ENCODE results near the gene EVA1C.
"Not testable (repeated sequence)": the region's sequence is repeated elsewhere in the genome, so short reads cannot be mapped to it uniquely, and the experiment has no call there.

The EVA1C gene

DNA sequence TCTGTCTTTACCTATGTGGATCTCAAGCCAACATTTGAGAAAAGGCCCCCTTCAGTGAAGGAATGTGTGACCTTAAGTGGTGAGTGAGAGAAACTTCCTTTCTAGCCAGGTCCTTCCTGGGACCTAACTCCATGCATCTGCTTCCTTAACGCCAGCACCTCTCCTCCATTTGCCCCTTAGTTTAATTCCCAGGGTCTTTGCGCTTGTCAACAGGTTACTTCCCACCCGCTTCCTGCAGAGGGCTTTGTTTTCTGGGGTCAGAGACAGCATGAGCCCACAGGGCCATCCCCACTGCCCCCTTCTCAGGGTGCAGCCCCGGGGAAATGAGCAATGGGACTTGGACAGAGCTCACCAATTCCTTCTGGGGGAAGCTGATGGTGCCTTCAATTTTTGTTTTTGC is 54.8 kb downstream of the EVA1C start:
- DNase-seq: no peak

DNA sequence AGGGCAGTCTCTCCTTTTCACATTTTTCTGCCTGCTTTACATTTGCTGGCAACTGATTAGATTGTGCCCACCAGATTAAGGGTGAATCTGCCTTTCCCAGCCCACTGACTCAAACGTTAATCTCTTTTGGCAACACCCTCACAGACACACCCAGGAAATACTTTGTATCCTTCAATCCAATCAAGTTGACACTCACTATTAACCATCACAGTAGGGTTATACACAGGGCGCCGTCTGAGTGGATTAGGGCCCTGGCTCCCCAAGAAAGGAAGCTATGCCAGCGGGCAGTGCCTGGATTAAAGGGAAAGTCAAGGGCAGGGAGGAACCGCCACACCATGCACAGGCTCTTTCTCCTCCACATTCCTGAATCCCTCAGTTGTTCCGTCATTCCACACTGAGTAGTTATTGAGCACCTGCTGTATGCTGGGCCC is 56.2 kb downstream of the EVA1C start:
- DNase-seq: no peak

DNA sequence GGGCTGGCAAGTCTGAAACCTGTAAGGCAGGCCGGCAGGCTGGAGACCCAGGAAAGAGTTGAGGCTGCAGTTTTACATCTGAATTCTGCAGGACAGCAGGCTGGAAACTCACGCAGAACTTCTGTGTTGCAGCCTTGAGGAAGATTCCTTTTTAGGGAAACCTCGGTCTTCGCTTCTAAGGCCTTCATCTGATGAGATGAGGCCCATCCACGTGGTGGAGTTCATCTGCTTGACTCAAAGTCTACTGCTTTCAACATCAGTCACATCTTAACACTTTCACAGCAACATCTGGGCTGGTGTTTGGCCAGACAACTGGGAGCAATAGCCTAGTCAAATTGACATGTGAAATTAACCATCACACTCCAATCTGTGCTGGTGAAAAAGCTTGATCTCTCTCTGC is 57.1 kb downstream of the EVA1C start:
- DNase-seq: no peak

DNA sequence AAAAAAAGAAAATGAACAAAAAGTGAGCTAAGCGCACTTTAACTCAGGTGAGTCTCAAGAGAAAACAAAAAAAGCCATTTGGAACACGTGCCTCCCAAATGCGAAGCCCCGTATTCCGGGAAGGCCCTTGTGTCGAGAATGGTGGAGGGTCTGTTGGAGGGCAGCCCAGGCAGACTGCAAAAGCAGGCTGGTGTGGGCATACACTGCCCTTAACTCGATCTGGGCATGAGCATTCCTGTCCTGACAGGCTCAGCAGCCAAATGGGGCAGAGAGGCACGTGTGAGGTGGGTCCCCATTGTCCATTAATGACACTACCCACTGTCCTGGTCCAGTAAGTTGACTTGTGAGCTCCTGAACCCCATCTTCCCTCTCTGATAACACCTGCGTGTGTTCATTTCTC is 57.7 kb downstream of the EVA1C start:
- no peak for DNase-seq

DNA sequence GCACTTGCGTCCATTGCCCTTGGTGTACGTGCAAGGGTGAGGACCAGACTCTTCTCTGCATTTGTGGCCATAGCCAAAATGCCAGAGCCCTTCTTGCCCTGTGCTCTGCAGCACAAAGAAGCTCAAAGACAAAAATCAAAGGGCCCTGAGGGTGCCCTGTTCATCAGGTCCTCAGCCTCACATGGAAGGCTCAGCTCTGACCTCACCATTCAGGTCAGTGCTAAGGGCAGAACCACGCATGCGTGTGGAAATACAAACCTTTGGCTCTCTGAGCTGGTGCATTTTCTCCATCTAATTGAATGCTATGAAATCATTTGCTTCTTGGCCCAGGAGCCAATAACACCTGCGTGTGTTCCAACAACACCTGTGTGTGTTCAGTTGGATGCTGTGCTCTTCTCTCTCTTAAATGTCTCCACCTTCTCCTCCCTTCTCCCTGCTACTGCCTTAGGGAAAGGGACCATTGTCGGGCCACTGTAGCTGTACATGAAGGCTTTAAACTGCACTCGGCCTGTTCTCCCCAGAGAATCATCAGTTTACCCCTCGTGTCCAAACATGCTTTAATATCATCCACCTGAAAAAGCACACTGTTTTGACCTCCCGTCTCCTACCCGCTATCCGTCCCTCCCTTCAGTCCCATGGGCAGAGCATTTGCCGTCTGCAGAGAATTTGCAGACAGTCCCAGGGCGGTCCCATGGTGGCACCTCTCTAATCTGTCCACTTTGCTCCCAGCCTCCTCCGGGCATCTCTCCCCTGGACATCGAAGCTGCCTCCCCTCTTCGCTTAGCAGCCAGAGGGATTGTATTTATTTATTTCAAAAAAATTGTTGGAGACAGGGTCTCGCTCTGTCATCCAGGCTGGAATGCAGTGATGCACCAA is 60.6 kb downstream of the EVA1C start:
- no peak for DNase-seq

DNA sequence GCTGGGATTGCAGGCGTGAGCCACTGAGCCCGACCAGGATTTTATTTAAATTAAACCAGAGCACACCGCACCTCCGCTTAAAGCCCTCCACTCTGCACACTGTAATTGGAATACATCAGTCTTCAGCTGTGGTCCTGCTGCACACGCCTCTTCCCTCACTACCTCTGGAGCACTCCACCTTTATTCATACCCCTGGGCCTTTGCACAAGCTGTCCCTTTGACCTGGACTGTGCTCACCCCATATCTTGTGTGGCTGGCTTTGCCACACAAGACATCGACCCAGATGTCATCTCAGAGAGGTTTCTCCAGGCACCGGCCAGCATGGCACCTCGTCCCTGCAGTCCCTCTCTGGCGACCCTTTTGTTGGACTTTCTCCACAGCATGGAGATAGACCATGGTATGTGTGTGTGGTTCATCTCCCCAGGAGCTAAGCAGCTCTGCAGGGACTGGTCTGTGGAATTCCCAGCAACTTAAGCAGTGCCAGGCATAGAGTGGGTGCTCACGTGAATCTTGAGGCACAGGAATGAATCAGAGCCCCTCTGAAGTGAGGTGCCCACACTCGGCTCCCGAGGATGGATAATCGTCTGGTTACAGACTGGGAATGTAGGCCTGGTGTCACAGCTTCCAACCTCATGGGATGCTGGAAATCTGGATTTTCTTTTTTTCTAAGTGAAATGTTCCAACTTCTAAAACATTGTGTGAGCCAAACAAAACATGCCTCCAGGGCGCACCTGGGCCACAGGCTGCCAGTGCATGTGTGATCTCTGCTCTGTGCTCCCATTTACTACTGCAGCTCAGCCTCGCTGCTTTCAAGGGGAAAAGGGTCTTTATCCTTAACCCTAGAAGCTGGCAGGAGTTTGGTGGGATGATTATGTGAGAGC is 61.9 kb downstream of the EVA1C start:
- DNase-seq: no peak

DNA sequence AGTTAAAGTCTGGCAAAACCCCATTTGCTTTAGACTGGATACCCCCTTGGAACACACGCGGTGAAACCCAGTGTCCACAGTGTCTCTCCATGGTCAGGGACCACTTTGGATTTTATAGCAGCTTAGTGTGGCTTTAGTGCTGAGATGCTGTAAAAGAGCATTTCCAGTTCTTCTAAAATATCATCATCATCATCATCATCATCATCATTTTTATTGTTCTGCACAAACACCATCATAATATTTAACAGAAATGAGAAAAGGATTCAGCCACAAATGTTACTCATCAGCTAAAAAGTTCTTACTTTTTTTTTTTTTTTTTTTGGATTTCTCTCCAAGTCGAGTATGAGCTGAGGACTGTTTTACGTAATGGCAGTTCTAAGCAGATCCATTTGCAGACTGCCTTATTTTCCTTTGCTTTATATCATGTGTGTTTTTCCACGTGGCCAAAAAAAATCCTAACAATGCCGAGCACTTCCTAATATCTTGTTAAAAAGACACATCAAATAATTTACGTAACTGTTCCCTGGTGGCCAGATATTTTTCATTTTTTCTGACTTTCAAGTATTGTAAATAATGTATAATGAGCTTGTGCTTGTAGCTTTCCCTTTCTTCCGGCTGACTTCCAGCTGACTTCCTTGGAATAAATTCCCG is 62.8 kb downstream of the EVA1C start:
- DNase-seq: no peak

DNA sequence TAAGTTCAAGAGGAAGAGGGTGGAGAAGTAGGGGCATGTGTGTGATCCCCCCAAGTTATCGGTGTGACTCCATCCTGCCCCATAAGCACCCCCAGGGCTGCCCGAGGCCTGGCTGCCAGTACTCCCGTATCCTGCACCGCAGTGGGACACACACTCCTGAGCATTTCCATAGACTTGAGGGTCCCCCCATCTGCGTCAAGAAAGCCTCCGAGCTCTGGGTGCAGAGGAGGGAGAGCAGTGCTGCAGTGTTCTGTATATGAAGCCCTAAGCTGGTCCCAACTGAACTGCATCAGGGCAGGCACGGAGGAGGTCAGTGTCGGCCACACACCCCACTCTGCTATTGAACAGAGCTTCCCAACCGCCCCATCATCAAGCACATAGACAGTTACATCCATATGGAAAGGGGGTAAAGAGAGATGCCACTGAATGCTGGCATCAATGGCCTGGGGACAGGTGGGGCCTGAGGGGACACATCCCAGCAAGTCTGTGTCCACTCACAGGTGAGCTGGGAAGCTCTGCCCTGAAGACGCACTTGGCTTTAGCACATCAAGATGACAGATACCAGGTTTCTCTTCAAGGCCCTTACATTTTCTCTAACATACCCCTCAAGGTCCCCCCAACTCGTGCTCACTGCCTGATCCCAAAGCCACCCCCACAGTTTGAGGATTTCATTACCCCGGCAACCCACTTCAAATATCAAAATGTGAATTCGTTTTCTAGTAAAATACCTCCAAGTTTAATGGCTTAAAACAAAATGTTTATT is 64.3 kb downstream of the EVA1C start:
- DNase-seq: no peak

DNA sequence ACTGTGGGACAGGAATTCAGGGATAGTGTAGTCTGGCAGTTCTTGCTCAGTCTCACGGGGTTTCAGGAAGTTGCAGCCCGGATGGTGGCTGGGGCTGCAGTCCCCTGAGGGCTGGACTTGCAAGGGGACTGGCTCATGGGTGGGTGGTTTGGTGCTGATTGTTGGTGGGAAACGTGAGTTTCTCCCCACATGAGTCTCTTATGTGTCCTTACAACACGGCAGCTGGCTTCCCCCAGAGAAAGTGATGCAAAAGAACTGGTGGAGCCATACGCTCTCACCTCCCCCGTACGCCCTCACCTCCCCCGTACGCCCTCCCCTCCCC is 64.9 kb downstream of the EVA1C start:
- no peak for DNase-seq

DNA sequence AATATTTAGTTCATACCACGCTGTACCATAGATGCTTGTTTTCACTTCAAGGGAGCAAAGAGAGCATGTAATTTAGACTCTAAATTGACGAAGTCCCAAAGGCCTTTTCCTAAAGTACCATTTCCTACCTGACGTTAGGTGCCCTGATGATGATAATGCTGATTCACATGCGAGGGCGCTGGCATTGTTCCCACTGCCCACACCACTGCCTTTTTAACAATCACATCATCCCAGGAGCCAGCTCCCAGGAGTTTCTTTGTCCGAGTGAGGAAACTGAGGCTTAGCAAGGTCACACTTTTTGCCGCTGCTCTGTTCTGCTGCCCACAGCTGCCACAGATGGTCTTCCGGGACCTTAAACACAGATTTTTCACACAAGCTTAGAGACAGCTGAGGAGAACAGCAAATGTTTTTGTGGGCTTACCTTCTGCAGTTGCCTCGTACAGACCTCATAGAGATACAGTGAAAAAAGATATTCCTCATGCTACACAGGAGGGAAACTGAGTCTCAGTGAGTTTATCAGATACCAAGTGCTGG is 69.4 kb downstream of the EVA1C start:
- no peak for DNase-seq

DNA sequence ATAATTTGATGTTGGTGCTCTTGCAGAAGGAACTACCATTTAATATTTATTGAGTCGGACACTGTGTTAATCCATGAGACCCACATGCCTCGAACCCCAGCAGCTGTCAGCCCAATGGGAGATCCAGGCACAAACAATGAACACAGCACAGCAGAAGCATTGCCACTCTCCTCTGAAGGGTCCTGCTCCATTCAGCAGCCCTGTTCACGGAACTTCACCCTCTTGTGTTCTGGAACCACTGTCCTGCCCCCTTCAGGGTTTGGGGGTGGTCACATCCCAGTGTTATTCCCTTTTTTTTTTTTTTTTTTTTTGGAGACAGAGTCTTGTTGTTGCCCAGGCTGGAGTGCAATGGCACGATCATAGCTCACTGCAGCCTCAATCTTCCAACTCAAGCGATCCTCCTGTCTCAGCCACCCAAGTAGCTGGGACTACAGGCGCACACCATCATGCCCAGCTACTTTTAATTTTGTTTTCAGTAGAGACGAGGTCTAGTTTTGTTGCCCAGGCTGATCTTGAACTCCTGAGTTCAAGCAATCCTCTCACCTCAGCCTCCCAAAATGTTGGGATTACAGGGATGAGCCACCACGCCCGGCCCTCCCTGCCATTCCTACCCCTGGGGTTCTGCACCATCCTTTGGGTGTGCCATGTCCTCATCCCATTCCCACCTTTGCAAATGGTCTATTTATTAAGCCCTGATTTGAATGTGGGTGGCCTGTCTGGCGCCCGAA is 70.2 kb downstream of the EVA1C start:
- no peak for DNase-seq

DNA sequence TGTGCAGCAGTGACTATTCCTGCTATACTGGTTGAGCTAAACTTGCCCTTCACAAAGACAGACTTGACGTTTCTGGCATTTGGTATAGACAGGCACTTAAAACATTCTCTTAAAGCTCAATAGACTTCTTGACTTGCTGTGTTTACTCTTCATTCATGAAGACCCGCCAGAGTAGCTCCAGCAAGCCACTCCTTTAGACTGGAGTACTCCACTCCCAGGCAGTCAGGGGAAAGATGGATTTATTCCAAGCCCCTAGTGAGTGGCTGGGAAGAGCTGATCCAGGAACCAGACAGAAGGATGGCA is 70.7 kb downstream of the EVA1C start:
- no peak for DNase-seq

DNA sequence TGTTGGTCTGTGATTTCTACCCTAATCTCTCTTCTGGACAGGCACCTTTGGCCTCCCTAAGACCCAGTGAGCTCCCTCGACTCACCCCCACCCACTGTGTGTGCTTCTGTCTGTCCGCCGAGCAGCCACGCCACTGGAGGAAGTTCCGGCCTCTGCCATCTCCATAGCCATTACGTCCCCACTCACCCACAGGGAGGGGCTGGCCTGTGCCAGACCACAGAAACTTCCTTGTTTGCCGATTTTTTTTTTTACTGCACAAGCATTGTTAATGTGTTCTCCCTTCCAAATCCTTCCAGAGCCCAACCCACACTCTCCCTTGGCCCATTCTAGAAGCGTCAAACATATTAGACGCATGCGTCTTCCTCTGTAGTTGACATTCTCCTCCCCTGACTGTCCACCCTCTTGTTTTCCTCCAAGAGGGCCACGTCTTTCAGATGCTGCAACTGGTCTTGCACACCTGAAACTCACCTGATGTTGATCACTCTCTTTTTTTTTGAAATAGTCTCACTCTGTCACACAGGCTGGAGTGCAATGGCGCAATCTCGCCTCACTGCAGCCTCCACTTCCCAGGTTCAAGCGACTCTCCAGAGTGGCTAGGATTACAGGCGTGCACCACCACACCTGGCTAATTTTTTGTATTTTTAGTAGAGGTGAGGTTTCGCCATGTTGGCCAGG is 72.3 kb downstream of the EVA1C start:
- DNase-seq: no peak

DNA sequence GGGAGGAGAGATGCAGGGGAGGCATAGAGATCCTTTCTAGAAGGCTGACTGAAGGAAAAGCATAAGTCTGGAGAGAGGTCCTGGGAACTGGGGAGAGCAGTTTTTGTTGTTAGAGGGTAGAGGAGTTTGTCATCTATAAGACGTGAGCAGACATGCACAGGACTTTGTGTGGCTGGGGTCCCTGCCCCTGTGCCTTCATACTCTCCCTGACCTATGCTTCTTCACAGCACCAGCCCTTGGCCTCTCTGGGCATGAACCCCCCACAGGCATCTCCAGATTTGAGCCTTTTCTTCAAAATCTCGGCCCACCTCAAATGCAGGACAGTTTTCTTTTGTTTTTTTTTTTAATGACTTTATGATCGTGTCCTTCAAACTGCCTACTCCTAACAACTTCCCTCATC is 79.9 kb downstream of the EVA1C start:
- DNase-seq: no peak

DNA sequence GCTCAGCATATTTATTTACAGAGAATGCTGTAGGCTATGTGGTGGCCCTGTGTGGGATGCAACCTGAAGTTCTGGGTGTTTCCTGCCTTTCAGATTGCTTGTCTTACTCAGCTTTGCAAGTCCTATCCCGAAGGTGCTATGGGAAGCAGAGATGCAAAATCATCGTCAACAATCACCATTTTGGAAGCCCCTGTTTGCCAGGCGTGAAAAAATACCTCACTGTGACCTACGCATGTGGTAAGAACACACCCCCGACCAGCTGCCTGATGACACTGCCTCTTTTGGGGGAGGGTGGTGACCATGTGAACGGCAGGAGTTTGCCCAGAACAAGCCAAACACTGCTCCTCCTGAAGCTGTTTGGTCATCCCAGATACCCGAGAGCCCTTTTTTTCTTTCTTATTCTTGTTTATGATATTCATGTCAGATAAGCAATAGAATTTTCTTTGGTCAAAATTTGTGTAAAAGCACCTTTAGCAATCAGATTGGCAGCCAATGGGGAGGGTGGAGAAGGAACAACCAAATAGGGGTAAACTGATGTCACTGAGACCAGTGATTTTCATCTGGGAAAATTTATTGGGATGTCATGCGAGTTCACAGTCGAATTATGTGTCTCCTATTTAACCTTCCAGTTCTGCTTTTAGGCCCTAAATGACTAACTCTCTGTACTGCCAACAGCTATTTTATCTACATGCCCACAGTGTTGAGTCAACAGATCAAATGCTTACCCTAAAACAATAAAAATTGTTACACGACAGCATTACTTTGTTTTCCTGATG is 82.6 kb downstream of the EVA1C start:
- DNase-seq: no peak

DNA sequence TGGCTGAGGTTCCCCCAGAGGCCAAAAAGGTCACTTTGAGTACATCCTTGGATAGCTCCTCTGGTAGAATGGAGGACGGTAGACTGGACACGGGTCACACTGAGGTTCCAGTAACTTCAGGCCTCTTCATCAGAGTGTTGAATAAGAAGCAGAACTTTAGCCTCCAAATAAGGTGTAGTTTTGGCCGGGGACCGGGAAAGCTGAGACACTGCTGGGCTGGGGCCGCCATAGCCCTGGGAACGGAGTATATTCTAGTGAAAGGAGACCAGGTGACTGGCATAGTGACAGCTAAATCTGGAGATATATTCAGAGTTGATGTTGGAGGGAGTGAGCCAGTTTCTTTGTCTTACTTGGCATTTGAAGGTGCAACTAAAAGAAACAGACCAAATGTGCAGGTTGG is 84.1 kb downstream of the EVA1C start:
- DNase-seq: no peak

DNA sequence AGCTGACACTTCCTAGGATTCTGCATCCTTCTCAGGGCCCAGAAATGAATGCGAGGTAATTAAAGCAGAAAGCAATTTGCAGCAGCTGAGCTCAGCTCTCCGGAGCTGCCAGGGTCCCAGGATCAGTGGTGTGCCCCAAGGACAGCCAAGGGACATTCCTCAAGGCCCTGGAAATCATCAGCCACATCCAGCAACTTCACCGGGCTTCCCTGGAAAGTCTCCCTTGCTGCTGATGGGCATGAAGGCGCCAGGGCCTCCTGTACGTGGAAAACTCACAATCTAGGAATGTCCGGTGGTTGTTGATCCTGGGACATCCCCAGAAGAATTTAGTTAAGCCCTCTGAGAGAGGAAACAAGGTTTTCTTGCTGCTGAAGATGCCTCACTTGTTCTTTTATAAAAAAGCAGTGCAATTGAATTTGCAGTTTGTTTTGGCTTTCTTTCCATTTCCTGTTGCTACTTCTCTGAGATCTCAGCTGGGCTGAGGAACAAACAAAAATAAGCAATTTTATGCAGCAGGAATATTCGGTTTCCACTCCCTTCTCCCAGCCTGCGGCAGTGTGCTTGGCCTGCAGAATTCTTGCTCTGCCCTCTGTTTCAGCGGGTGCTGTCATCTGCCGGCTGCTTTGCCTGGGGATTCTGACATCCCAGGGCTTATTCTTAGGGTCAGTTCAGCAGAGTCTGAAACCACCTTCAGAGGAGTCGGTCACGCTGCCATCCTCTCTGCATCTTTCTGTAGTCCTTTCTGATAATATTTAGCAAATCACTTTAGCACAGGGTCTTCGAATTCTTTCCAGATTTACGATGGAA is 86.9 kb downstream of the EVA1C start:
- no peak for DNase-seq

DNA sequence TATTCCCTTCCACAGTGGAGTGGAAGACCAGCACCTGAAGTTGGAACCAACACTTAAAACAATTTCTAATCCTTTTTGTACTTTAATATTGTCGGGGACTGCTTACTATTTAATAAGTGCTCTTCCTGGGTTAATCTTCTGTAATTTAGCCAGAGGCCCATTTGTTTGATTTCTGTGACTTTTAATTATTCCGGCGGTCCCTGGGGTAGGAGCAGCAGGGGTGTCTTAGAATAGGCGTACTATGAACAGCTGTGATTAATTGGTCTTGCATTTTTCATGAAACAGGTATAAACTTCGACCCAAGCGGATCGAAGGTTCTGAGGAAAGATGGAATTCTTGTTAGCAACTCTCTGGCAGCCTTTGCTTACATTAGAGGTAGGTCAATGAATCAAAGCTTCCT is 91.1 kb downstream of the EVA1C start:
- not testable (repeated sequence) for DNase-seq

DNA sequence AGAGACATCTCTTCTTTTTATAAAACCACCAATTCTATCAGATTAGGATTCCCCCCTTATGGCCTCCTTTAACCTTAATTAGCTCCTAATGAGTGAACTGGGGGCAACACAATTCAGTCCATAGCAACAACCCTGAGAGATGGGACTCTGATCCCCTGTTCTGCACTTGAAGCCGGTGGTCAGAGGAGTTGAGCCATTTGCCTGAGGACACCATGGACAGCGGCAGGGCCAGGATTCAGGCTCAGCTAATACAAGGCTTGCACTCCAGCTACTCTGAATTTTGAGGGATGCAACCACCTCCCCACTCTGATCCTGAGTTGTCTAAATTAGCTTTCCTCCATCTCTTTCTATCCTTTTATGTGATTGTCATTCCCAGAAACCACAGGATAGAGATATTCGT is 93.3 kb downstream of the EVA1C start:
- DNase-seq: not testable (repeated sequence)
